Left ventricle myocardium superior (tissue), 1 donor: ENCODE data around the gene GATAD1. TPM values are rescaled to one million over a fixed set of nuclear protein-coding genes. Genes with fewer than 3 reads are reported as not detected.
"Not testable (repeated sequence)": the region's sequence is repeated elsewhere in the genome, so short reads cannot be mapped to it uniquely, and the experiment has no call there.

Source experiments
- ATAC-seq: fragments of 200-7000 bp; cut with Tn5 transposase; one replicate; pipeline ENCODE4 v1.9.1; 2020; ENCODE audit warnings: mild to moderate bottlenecking, moderate library complexity
- DNase-seq: peaks from one replicate; pipeline ENCODE4 v3.0.0-alpha.2; 2020
- intact Hi-C: fragments of 100-400 bp; cut with micrococcal nuclease; formaldehyde crosslinking; loops from one replicate; pipeline ENCODE4 v1.11.0; 2022
- total RNA-seq: library from RNA; stranded (reverse); fragmentation: NEBNext Ultra II Directional; extraction: Animal tissue kit (Norgen Biotek cat#: 25700); gene quantifications from one replicate; pipeline ENCODE4 v1.2.1, GENCODE V29; 2021
- donor health status: DM: no; HTN: yes; CAD: no; lungs with severe emphysema.

Gene GATAD1
- total RNA-seq, 1 donor from 2014 or later = 13.1 TPM

- intact Hi-C loops = no loop called here
- DNase-seq (no peak), ATAC-seq (no peak)
These were observed 11.7 kb upstream of the GATAD1 start for GRCh38 chr7:92435542-92435941.

- ATAC-seq = no peak
These were observed 10.5 kb upstream of the GATAD1 start for GRCh38 chr7:92436612-92437445.

GRCh38 chr7:92437956-92438491, 9.3 kb upstream of the GATAD1 start:
- no peak for ATAC-seq
- no peak for DNase-seq
- intact Hi-C loops = no loop called here

More at GRCh38 chr7:92436612-92437445, 10.5 kb upstream of the GATAD1 start:
- DNase-seq = no peak
- intact Hi-C loops = no loop called here

GRCh38 chr7:92442720-92443119, 4.6 kb upstream of the GATAD1 start:
- ATAC-seq, DNase-seq, intact Hi-C loops: not testable (repeated sequence)

- DNase-seq = no peak
- no peak for ATAC-seq
- intact Hi-C loops = no loop called here
These were observed 375 bp upstream of the GATAD1 start for GRCh38 chr7:92446869-92447344.

- ATAC-seq (peak; percentile 24), DNase-seq (peak; percentile 46)
- intact Hi-C loops = no loop called here
These were observed 994 bp downstream of the GATAD1 start for GRCh38 chr7:92448205-92448747.

DNA sequence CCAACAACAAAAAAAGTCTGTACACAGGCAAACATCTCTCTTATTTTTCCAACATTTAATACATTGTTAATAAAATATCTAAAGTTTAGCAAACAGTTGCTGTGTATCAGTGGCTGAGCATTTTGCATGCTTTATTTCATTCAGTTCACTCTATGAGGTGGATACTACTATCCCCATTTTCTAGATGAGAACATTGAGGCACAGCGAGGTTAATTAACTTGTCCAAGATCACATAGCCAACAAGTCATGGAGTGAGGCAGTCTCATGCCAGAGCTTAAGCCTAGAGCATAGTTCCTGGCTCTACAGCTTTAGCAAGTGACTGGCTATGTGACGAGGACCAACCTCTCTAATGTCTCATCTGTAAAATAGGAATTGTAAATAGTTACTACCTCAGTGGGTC, 4.4 kb downstream of the GATAD1 start:
- ATAC-seq (no peak), DNase-seq (no peak)
- intact Hi-C loops = no loop called here

DNA sequence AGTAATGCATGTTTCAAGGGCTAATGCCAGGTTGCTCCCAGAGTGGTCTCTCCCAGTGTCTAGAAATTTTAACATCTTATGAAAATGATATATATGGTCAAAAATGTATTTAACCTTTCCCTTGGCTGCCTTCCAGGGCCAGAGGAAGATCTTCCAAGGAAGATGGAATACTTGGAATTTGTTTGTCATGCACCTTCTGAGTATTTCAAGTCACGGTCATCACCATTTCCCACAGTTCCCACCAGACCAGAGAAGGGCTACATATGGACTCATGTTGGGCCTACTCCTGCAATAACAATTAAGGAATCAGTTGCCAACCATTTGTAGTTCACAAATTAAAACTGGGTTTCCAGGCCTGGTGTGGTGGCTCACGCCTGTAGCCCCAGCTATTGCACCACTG, 9.0 kb downstream of the GATAD1 start:
- intact Hi-C loops = no loop called here
- ATAC-seq (no peak), DNase-seq (no peak)

DNA sequence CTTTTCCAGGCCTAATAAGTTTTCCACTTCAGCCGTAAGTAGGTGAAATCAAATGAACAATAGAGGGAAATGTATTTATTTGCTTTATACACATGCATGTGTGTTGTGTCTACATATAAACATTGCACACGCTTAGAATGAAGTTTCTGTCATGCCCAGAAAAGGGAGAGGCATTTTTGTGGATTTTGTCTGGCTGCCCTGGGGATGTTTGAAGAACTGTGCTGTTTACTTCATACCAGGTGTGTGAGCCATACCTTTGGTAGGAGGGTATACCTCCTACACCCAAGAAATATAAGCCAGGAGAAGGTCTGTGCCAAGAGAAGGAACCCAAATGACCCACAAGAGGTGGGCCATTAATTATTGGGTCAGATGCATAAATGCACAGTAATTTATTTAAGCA, 12.8 kb downstream of the GATAD1 start:
- intact Hi-C loops = no loop called here
- ATAC-seq = no peak

GRCh38 chr7:92460510-92460909, 13.2 kb downstream of the GATAD1 start:
- intact Hi-C loops = no loop called here
- DNase-seq (no peak), ATAC-seq (no peak)

More for the DNA sequence above, 12.8 kb downstream of the GATAD1 start:
- DNase-seq = no peak

GRCh38 chr7:92461027-92462003, 14.0 kb downstream of the GATAD1 start:
- DNase-seq (no peak), ATAC-seq (peak; percentile 19)
- intact Hi-C loops = no loop called here

DNA sequence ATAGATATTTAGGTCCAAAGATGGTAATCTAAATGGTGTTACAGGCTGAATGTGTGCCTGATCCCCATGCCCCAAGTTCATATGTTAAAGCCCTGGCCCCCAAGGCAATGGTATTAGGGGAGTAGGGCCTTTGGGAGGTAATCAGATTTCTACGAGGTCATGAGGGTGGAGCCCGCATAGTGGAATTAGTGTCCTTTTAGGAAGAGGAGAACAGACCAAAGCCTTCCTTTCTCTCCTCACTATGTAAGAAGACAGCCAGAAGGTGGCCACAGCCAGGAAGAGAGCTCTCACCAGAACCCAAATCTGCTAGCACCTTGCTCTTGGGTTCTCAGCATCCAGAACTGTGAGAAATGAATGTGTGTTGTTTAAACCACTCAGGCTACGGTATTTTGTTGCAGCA, 15.3 kb downstream of the GATAD1 start:
- intact Hi-C loops = no loop called here
- no peak for ATAC-seq
- DNase-seq = no peak

DNA sequence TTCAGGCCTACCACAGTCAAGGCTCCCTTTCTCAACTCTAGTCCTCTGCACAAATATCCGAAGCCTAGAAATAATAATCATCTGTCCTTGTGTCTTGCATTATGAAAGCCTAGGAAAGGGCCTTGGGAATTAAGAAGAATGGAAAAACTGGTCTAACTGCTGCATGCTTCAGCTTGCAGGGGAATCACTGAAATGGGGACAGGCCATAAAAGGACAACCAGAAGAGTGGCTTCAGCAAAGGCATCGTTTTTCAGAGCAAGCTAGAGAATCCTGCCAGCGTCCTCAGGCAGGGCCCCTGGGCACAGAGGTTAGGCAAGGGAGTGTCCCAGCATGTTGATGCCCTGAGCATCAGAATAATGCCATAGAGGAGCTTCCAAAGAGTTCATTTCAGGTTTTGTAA, 17.2 kb downstream of the GATAD1 start:
- ATAC-seq (no peak), DNase-seq (no peak)
- intact Hi-C loops = no loop called here

DNA sequence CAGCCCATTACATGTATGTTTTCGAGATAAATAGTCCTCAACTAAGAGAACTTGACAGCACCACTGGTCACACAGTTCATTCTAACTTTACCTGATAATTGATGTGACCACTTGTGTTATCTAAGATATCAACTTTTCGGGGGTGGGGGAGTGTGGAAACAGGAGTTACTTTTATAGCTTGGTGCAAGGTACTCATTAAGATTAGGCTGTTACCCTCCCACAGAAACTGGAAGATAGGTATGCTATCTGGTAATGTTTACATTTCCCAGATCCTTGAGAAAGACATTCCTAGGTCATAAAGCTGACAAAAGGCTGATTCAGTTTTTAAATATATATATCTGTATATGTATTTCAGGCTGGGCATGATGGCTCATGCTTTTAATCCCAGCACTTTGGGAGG, 19.4 kb downstream of the GATAD1 start:
- DNase-seq (no peak), ATAC-seq (no peak)
- intact Hi-C loops = no loop called here

- ATAC-seq, intact Hi-C loops, DNase-seq: not testable (repeated sequence)
These were observed 21.3 kb downstream of the GATAD1 start for GRCh38 chr7:92468589-92468988.

GRCh38 chr7:92473989-92474388, 26.7 kb downstream of the GATAD1 start:
- intact Hi-C loops, ATAC-seq, DNase-seq: not testable (repeated sequence)

DNA sequence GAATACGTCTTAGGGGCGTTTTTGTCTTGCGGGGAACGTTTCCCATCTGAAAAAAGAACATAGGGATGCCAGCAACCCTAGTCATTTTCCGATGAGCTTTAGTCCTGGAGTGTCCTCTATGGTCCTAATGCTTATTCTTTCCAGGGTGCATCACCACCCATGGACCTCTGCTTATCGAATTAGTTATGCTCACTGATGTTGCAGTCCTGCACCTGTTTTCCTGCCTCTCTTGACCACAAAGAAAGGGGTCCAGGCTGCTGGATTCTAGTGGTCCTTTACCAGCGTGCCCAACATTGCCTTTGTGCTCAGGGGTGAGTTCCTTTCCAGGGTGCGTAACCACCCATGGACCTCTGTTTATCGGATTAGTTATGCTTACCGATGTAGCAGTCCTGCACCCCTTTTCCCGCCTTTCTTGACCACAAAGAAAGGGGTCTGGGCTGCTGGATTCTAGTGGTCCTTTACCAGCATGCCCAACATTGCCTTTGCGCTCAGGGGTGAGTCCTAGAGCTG, 28.0 kb downstream of the GATAD1 start:
- intact Hi-C loops, ATAC-seq, DNase-seq: not testable (repeated sequence)

DNA sequence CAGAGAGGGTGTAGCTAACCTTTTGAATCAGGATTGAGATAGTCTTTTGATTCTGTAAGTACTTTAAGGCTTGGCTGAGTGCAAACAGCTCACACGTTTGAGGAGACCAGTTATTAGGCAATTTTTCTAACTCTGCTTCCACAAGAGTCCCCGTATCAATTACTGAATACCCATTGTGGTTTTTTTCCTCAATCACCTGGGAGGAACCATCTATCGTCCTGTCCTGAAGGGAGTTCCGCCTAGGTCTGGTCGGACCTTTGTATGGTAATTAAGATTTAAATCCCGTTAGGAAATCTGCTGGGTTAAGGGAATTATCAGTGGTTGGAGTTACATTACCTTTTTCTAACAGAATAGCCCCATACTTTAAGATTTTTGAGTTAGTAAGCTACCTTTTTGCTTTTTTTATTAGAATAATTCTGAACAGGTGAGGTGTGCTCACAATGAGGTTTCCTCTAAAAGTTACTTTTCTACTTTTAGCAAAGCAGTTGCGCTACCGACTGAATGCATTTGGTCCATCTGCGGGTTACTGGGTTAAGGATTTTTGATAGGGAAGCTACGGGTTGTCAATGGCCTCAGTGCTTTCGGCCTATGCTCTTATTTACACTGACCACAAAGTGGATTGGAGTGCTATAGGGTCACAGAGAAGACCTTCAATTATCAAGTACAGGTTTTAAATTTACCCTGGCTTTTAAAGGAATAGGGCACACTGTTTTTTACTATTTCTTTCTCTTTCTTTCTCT, 28.7 kb downstream of the GATAD1 start:
- ATAC-seq, intact Hi-C loops, DNase-seq: not testable (repeated sequence)
